ENCODE results near the gene ACTL6B.

GRCh38 chr7:100629117-100629716, 27.0 kb downstream of the ACTL6B start:
- TF ChIP-seq CTCF (conservative IDR thresholded peaks at IDR 0.05) = peak; percentile 65
- TF ChIP-seq EZH2 (IDR thresholded peaks at IDR 0.05; ENCODE audit: low read depth) = no peak

Data from PC-9 (cell line).